GM19395 (cell line): ENCODE results near the gene RNF166.

Experiments
- ATAC-seq: cut with Tn5 transposase; IDR thresholded peaks from one replicate; pipeline ENCODE4 v1.9.1; 2021; ENCODE audit warnings: mild to moderate bottlenecking, moderate library complexity; ENCODE audit not compliant: unreplicated experiment

The RNF166 gene

GRCh38 chr16:88706229-88706964 lies at the start of gene RNF166, which contains the start of gene CTU2:
TSS of gene RNF166 (minus strand) at chr16:88706408. CDS start at chr16:88706325, 83 bp downstream.
TSS of gene CTU2 (plus strand) at chr16:88706503. CDS start at chr16:88706531, 28 bp downstream.
- peak; percentile 55 for ATAC-seq

GRCh38 chr16:88754912-88755744 lies 48.9 kb upstream of the RNF166 start:
- ATAC-seq: no peak

- no peak for ATAC-seq
Observed at GRCh38 chr16:88754109-88754911, 48.1 kb upstream of the RNF166 start.

GRCh38 chr16:88753602-88754001 lies 47.4 kb upstream of the RNF166 start:
- ATAC-seq: no peak

- no peak for ATAC-seq
Observed at GRCh38 chr16:88753191-88753590, 47.0 kb upstream of the RNF166 start.

- ATAC-seq: no peak
Observed at GRCh38 chr16:88752386-88753002, 46.3 kb upstream of the RNF166 start.

GRCh38 chr16:88750854-88751253 lies 44.6 kb upstream of the RNF166 start:
- ATAC-seq: no peak

GRCh38 chr16:88749358-88749757 lies 43.1 kb upstream of the RNF166 start:
- ATAC-seq: no peak

GRCh38 chr16:88748364-88748763 lies 42.2 kb upstream of the RNF166 start:
- no peak for ATAC-seq

- no peak for ATAC-seq
Observed at GRCh38 chr16:88747588-88748301, 41.5 kb upstream of the RNF166 start.

GRCh38 chr16:88746506-88746905 lies 40.3 kb upstream of the RNF166 start:
- no peak for ATAC-seq

GRCh38 chr16:88744577-88745521 lies 38.6 kb upstream of the RNF166 start:
- no peak for ATAC-seq

GRCh38 chr16:88743693-88744576 lies 37.7 kb upstream of the RNF166 start:
- no peak for ATAC-seq

GRCh38 chr16:88742896-88743605 lies 36.8 kb upstream of the RNF166 start:
- ATAC-seq: no peak

- ATAC-seq: no peak
Observed at GRCh38 chr16:88741368-88741767, 35.2 kb upstream of the RNF166 start.

- ATAC-seq: no peak
Observed at GRCh38 chr16:88740727-88741055, 34.5 kb upstream of the RNF166 start.

- no peak for ATAC-seq
Observed at GRCh38 chr16:88739977-88740726, 33.9 kb upstream of the RNF166 start.
